Measurements from ENCODE around the gene DPEP1.

The DPEP1 gene

DNA sequence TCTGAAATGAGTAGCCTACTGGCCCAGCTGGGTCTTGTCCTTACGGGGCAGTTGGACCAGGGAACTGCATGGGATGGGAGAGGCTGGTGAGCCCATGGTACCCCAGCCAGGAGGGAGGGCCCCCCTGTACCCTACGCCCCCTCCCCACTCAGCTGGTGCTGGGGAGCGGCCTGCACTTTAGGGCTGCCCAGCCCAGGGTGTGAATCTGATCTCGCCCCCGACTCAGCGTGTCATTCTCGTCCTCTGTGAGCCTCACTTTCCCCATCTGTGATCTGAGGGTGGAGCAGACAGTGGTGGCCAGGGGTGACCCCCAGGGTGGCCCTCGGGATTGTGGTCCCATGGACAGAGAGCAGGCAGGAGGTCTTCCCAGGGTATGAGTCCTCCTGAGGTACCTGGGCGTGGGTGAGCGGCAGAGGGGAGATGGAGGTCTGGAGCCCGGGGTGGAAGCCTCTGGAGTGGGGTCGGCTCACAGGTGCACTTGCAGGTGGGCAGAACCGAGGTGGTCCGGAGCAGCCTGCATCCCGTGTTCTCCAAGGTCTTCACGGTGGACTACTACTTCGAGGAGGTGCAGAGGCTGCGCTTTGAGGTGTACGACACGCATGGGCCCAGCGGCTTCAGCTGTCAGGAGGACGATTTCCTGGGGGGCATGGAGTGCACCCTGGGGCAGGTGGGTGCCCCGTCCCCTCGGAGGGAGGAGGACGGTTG is 36.2 kb upstream of the DPEP1 start:
- no peaks in the 10 kb centered on the region for H3K36me3 Mint-ChIP-seq (ENCODE audit: low read depth)
- TF ChIP-seq, protein P1, sequence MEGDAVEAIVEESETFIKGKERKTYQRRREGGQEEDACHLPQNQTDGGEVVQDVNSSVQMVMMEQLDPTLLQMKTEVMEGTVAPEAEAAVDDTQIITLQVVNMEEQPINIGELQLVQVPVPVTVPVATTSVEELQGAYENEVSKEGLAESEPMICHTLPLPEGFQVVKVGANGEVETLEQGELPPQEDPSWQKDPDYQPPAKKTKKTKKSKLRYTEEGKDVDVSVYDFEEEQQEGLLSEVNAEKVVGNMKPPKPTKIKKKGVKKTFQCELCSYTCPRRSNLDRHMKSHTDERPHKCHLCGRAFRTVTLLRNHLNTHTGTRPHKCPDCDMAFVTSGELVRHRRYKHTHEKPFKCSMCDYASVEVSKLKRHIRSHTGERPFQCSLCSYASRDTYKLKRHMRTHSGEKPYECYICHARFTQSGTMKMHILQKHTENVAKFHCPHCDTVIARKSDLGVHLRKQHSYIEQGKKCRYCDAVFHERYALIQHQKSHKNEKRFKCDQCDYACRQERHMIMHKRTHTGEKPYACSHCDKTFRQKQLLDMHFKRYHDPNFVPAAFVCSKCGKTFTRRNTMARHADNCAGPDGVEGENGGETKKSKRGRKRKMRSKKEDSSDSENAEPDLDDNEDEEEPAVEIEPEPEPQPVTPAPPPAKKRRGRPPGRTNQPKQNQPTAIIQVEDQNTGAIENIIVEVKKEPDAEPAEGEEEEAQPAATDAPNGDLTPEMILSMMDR (IDR thresholded peaks at IDR 0.05) = no peak
- no peak overlapping the region for H3K4me3 Mint-ChIP-seq
- H3K27me3 Mint-ChIP-seq (ENCODE audit: low read depth, poor library complexity) = peaks cover 32% of the 10 kb centered on the region
- peaks cover 15% of the 10 kb centered on the region for H3K9me3 Mint-ChIP-seq
- no peak for DNase-seq
- H3K27ac Mint-ChIP-seq = no peak overlapping the region
- peaks cover 19% of the 10 kb centered on the region for H3K4me1 Mint-ChIP-seq

- TF ChIP-seq, protein P1 (IDR thresholded peaks at IDR 0.05) = no peak
- H3K4me3 Mint-ChIP-seq = no peak overlapping the region
- H3K27ac Mint-ChIP-seq = no peak overlapping the region
- peaks cover 15% of the 10 kb centered on the region for H3K9me3 Mint-ChIP-seq
- DNase-seq = no peak
- H3K4me1 Mint-ChIP-seq = no peaks in the 10 kb centered on the region
- H3K27me3 Mint-ChIP-seq (ENCODE audit: low read depth, poor library complexity) = peaks cover 16% of the 10 kb centered on the region
- no peaks in the 10 kb centered on the region for H3K36me3 Mint-ChIP-seq (ENCODE audit: low read depth)
Observed at GRCh38 chr16:89579351-89579750, 34.1 kb upstream of the DPEP1 start.

DNA sequence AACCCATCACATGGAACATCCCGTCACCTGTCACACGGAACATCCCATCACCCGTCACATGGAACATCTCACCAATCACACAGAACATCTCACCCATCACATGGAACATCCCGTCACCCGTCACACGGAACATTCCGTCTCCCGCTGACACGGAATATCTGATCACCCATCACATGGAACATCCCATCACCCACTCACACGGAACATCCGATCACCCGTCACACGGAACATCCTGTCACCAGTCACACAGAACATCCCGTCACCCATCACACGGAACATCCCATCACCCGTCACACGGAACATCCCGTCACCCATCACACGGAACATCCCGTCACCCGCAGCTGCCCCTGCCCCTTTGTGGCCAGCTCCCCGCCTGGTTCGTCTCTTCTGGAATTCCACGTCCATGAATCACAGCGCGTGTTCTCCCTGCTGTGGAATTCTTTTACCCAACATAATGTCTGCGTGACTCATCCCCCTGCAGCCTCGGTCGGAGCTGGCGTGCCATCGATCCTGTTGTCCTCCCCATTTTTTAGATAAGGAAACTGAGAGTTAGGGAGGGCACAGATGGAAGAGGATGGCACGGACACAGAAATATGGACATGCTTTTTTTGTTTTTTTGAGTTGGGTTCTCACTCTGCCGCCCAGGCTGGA is 32.3 kb upstream of the DPEP1 start:
- DNase-seq = no peak
- Mint-ChIP-seq H3K4me1 (no peaks in the 10 kb centered on the region), H3K36me3 (ENCODE audit: low read depth) (no peaks in the 10 kb centered on the region), H3K27me3 (ENCODE audit: low read depth, poor library complexity) (peaks cover 1% of the 10 kb centered on the region), H3K9me3 (peaks cover 15% of the 10 kb centered on the region), H3K4me3 (no peak overlapping the region), H3K27ac (no peak overlapping the region)
- TF ChIP-seq, protein P1 (IDR thresholded peaks at IDR 0.05) = no peak

GRCh38 chr16:89581861-89582563 is 31.4 kb upstream of the DPEP1 start:
- no peaks in the 10 kb centered on the region for H3K4me1 Mint-ChIP-seq
- H3K27ac Mint-ChIP-seq = no peak overlapping the region
- no peak for DNase-seq
- no peak overlapping the region for H3K4me3 Mint-ChIP-seq
- H3K27me3 Mint-ChIP-seq (ENCODE audit: low read depth, poor library complexity) = no peaks in the 10 kb centered on the region
- H3K36me3 Mint-ChIP-seq (ENCODE audit: low read depth) = no peaks in the 10 kb centered on the region
- TF ChIP-seq, protein P1 (IDR thresholded peaks at IDR 0.05) = no peak
- peaks cover 14% of the 10 kb centered on the region for H3K9me3 Mint-ChIP-seq

- TF ChIP-seq, protein P1 (IDR thresholded peaks at IDR 0.05) = no peak
- no peaks in the 10 kb centered on the region for H3K27me3 Mint-ChIP-seq (ENCODE audit: low read depth, poor library complexity)
- H3K4me1 Mint-ChIP-seq = no peaks in the 10 kb centered on the region
- H3K4me3 Mint-ChIP-seq = no peak overlapping the region
- peaks cover 8% of the 10 kb centered on the region for H3K9me3 Mint-ChIP-seq
- H3K27ac Mint-ChIP-seq = no peak overlapping the region
- H3K36me3 Mint-ChIP-seq (ENCODE audit: low read depth) = no peaks in the 10 kb centered on the region
- DNase-seq = no peak
Observed at GRCh38 chr16:89582614-89583196, 30.7 kb upstream of the DPEP1 start.
